Stimulated activated naive CD8-positive, alpha-beta T cell treated with anti-CD3 and anti-CD28 coated beads, Interleukin-15, amount 100 ng/mL, for 72 hours (primary cell): ENCODE measurements around the gene STX1A.
"Not testable (repeated sequence)": the region's sequence is repeated elsewhere in the genome, so short reads cannot be mapped to it uniquely, and the experiment has no call there.

Experiments
- ATAC-seq: fragments of 150-1000 bp; cut with Tn5 transposase; 2 replicates; pipeline ENCODE4 v1.10.0; 2021; ENCODE audit warnings: mild to moderate bottlenecking, moderate library complexity
- DNase-seq, 2 donors: peaks; one replicate each; pipeline ENCODE4 v3.0.0; 2021 to 2022
- H3K27ac Mint-ChIP-seq, 2 donors: one replicate each; pipeline ENCODE4 v1.8.0; 2022; ENCODE audit warnings: mild to moderate bottlenecking in 2 of 2, mixed read lengths in 2 of 2, moderate library complexity in 2 of 2
- H3K27me3 Mint-ChIP-seq: one replicate; pipeline ENCODE4 v1.8.0; 2022; ENCODE audit warnings: mixed read lengths
- H3K4me1 Mint-ChIP-seq: one replicate; pipeline ENCODE4 v1.8.0; 2022; ENCODE audit warnings: mild to moderate bottlenecking, mixed read lengths
- H3K4me3 Mint-ChIP-seq, 2 donors: one replicate each; pipeline ENCODE4 v1.8.0; 2022; ENCODE audit warnings: mild to moderate bottlenecking in 2 of 2, mixed read lengths in 2 of 2, moderate library complexity in 1 of 2
- H3K9me3 Mint-ChIP-seq, 2 donors: one replicate each; pipeline ENCODE4 v1.8.0; 2022; ENCODE audit warnings: mixed read lengths in 2 of 2

STX1A gene

DNA sequence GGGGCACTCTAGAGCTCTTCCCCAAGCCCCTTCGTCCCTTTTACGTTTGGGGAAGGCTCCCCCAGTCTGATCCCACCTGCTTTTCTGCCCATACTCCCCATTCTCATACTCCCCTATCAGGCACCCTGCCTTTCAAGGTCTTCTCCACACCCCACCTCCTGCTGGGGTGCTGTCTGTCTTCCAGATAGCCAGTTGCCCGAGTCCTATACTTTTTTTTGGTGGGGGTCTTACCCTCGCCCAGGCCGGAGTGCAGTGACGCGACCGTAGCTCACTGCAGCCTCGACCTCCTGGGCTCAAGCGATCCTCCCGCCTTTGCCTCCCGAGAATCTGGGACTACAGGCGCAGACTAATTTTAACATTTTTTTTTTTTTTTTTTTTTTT is 19.9 kb upstream of the STX1A start:
- DNase-seq (no peak), ATAC-seq (peak; percentile 14)
- Mint-ChIP-seq H3K27me3 (no peaks in the 10 kb centered on the region), H3K4me1 (peaks cover 29% of the 10 kb centered on the region), H3K27ac (peak overlapping the region; percentile 90 to 97), H3K9me3 (no peaks in the 10 kb centered on the region), H3K4me3 (peak overlapping the region; percentile 94 to 99)

DNA sequence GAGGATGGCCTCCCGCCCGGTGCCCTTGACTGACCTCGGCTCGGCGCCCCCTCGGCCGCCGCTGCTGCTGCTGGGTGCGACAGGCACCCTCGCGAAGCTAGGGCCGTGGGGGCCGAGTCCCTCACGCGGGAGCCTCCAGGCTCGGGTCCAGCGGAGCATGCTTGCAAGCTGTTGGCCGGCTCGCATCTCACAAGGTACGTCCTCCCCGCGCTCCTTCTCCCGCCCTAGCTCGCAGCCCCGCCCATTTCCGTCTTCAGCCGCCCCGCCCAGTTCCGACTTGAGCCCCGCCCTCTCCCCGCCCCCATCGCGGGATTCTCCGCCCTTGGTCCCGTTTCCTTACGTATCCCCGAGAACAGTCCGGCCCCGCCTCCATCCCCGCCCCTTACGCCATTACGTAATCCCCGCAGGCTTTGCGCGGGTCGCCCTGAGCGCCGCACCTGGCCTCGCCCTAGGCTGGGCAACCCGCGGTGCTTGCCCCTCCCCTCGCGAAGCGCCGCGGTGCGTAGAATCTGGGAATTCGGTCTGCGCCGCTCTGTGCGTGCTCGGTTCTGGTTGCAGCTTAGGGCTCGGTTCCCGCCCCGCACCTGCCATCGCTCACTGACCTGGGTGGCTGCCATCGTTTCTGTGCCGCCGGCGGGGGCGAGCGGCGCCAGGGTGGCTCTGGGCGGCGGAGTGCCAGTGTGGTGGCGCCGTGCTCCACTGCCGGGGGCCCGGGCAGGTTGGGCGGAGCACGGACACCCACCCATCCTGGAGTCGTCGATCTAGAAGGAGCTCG is 19.3 kb upstream of the STX1A start, which contains the start of gene ABHD11:
ABHD11 (minus strand) TSS at position 191 of the 775 bp plus-strand sequence; CDS start at position 159, 32 bp downstream.
- ATAC-seq (peak; percentile 90), DNase-seq (peak; percentile 97 to 98)
- Mint-ChIP-seq H3K9me3 (no peaks in the 10 kb centered on the region), H3K27me3 (no peaks in the 10 kb centered on the region), H3K27ac (peak within 1 kb of the TSS; percentile 97 to 98), H3K4me1 (peaks cover 30% of the 10 kb centered on the region), H3K4me3 (peak within 1 kb of the TSS; percentile 94 to 99)

DNA sequence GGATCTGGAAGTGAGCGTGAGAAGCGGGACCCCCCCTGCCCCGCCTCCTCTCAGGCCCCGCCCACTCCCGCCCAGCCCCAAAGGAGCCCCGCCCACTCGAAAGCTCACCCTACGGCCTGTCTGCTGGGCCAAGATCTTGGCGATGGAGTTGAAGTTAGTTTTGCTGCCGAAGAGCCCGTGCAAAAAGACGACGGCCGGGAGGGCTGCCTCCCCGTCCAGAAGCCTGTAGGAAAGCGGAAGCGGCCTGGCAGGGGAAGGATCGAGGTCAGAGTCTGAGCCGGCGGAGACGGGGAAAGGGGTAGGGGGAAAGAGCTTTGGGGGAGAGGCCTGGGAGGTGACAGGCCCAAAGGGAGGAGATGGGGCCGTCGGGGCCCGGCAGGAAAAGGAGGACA is 18.7 kb upstream of the STX1A start:
- DNase-seq (peak in 1 of 2 donors; percentile 57), ATAC-seq (peak; percentile 18)
- Mint-ChIP-seq H3K4me1 (peaks cover 30% of the 10 kb centered on the region), H3K27ac (peak overlapping the region; percentile 93 to 98), H3K4me3 (peak overlapping the region; percentile 94 to 99), H3K27me3 (no peaks in the 10 kb centered on the region), H3K9me3 (no peaks in the 10 kb centered on the region)

DNA sequence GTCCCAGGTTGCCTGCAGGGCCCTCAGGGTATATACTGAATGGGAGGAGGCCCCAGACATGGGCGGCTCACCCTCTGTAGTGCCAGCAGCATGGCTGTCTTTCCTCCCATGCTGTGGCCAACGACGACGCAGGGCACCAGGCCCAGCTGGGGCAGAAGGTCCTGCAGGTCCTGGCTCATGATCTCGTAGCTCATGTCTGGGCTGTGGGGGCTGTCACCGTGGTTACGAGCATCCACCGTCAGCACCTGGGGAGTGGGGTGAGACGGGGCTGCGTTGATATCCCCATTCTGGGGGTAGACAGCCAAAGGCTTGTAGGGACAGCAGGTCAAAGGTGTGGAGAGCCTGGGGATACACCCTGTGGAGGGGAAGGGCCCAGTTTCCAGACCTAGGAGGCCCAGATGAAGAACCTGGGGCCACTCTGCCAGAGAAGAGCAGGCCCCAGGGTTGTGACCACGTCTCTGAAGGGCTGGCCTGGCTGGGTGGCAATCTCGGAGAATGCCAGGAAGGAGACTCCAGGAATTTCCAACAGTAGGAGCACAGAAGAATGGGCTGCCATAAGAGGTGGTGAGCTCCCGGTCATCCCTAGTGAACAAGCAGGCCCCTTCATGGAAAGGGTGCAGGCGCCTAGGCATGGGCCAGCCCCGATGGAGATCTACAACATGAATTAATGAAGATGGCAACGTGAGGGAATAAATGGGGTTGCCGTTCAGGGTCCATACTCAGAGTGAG is 18.2 kb upstream of the STX1A start:
- no peak for ATAC-seq
- Mint-ChIP-seq H3K27me3 (no peaks in the 10 kb centered on the region), H3K4me1 (peaks cover 30% of the 10 kb centered on the region), H3K4me3 (peak overlapping the region; percentile 94 to 99), H3K9me3 (no peaks in the 10 kb centered on the region), H3K27ac (peak overlapping the region in 1 of 2 donors; percentile 93)
- DNase-seq, result no peak

DNA sequence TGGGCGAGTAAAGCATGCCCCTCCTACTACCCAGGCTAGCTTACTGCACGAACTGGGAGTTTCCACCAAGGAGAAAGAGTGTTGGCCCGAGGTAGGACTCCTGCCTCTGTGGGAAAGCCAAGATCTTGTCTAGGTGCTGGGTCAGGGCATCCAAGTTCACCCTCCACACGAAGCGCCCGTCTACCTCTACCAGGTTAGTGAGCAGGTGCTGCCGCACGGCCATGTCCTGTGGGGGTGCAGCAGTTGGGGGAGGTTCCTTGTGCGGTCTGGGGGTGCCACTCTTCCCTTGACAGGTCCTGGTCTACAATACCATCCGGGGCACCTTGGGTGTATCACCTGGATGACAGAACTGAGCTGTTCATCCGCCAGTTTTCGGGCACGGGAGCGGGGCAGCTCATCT is 17.4 kb upstream of the STX1A start:
- DNase-seq (no peak), ATAC-seq (no peak)
- Mint-ChIP-seq H3K4me3 (peak overlapping the region in 1 of 2 donors; percentile 31), H3K27ac (no peak overlapping the region), H3K4me1 (peaks cover 30% of the 10 kb centered on the region), H3K27me3 (no peaks in the 10 kb centered on the region), H3K9me3 (no peaks in the 10 kb centered on the region)

DNA sequence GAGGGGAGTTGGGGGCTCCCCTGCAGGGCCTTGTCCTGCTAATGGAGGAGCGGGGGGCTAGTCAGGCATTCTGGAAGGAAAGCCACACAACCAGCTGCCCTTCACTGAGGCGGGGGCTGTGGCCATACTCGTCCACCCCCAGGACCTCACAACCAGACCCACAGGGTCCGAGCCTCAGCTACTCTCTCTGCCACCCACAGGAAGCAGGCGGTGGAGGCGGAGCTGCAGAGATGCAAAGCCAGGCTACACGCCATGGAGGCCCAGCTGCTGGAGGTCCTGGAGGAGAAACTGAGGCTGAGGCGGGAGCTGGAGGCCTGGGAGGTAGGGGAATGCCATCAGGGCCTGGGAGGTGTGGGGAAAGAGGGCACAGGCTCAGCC is 16.0 kb upstream of the STX1A start:
- Mint-ChIP-seq H3K27ac (no peak overlapping the region), H3K4me3 (no peak overlapping the region), H3K27me3 (no peaks in the 10 kb centered on the region), H3K9me3 (no peaks in the 10 kb centered on the region), H3K4me1 (peaks cover 30% of the 10 kb centered on the region)
- ATAC-seq (no peak), DNase-seq (no peak)

DNA sequence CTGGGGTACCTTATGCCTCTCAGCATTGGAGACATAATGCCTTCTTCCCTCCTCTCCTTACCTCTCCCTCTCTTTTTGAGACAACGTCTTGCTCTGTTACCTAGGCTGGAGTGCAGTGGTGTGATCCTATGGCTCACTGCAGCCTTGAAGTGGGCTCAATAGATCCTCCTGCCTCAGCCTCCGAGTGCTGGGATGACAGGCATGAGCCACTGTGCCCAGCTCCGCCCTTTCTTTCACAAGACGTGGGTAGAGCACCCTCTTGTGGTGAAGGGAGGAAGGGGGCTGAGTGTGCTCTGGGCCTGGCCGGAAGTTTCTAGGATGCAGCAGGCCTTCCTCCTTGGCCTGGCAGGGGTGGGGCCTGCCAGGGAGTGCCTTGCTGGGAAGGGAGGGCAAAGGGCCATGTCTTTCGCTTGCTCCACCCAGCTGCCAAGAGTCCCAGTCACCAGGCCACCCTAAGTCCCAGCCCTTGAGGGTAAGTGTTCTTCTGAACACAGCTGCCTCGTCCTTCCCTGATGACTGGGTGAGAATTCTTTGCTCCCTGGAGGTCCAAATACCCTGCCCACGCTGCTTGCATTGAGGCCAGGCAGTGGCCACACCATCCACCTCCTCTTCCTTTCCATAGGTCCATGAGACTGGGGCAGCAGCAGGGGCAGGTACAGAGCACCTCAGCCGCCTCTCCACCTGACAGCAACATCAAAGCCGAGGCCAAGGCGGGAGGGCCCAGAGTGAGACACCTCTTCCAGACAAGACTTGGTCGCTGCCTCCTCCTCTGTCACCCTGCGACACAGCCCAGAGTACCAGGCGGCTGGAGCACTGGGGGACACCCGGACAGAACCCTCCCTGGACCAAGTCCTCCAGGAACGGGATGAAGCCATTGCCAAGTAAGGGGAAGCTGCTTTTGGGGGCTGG is 15.4 kb upstream of the STX1A start:
- Mint-ChIP-seq H3K4me1 (peaks cover 30% of the 10 kb centered on the region), H3K27me3 (no peaks in the 10 kb centered on the region), H3K9me3 (no peaks in the 10 kb centered on the region), H3K4me3 (no peak overlapping the region), H3K27ac (no peak overlapping the region)
- DNase-seq (peak; percentile 82 to 84), ATAC-seq (peak; percentile 66)

DNA sequence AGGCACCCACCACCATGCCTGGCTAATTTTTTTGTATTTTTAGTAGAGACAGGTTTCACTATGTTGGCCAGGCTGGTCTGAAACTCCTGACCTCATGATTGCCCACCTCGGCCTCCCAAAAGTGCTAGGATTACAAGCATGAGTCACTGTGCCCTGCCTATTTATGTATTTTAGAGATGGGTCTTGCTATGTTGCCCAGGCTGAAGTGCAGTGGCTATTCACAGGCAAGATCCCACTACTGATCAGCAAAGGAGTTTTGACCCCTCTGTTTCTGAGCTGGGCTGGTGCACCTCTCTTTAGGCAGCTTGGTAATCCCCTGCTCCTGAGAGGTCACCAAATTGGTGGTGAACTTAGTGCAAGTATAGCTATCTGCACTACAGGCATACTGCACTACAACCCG is 12.9 kb upstream of the STX1A start:
- peaks cover 11% of the 10 kb centered on the region for H3K27me3 Mint-ChIP-seq
- ATAC-seq, result no peak
- H3K27ac Mint-ChIP-seq, result no peak overlapping the region
- DNase-seq, result no peak
- no peak overlapping the region for H3K4me3 Mint-ChIP-seq
- H3K9me3 Mint-ChIP-seq, result no peaks in the 10 kb centered on the region
- peaks cover 22% of the 10 kb centered on the region for H3K4me1 Mint-ChIP-seq

DNA sequence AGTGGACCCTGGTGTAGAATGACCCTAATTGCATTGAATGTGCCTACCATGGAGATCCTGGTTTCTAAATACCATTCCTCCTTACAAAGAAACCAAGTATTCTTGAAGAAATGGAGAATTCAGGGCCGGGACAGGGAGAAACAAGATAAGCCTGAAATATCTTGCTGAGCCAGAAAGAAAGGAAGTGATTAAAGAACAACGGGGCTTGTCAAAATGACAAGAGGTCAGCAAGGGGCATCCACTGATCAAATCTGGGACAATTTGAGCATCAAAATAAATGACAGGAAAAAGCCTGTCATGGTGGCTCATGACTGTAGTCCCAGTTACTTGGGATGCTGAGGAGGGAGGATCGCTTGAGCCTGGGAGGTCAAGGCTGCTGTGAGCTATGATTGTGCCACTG is 11.0 kb upstream of the STX1A start:
- DNase-seq (no peak), ATAC-seq (no peak)
- Mint-ChIP-seq H3K9me3 (no peaks in the 10 kb centered on the region), H3K4me3 (no peak overlapping the region), H3K4me1 (peaks cover 10% of the 10 kb centered on the region), H3K27ac (peak overlapping the region in 1 of 2 donors; percentile 5), H3K27me3 (peaks cover 11% of the 10 kb centered on the region)

DNA sequence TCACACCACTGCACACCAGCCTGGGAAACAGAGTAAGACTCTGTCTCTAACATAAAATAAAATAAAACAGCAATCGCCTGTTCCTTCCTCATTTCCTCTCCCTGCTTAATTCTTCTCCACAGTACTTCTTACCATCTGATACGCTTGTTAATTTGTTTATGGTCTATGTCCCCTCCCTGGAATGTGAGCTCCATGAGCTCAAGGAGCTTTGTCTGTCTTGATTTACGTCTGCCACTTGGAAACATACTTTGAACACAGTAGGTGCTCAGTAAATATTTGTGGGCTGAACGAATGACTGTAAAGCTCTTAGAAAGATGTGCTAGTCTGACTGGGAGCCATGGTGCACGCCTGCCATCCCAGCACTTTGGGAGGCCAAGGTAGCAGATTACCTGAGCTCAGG is 9.1 kb upstream of the STX1A start:
- DNase-seq (no peak), ATAC-seq (no peak)
- Mint-ChIP-seq H3K9me3 (no peaks in the 10 kb centered on the region), H3K27me3 (peaks cover 19% of the 10 kb centered on the region), H3K4me1 (no peaks in the 10 kb centered on the region), H3K4me3 (no peak overlapping the region), H3K27ac (no peak overlapping the region)

DNA sequence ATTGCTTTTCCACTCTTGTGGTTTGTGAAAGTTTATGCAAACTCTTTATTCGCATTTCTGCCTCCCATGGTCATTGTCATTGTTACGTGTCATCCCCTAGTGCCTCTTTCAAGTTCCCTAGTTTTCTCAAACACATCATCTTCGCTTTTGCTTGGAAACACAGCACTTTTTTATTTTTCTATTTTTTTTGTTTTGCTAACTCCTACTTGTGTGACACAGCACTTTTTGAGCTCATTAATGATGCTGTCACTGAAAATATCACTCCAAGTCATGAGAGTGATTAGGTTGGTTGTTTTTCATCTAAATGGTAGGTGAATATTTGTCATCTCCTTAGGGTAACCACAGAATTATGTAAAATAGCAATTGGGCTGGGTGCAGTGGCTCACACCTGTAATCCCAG is 8.5 kb upstream of the STX1A start:
- H3K4me3 Mint-ChIP-seq, result no peak overlapping the region
- H3K4me1 Mint-ChIP-seq, result no peaks in the 10 kb centered on the region
- ATAC-seq, result no peak
- no peak overlapping the region for H3K27ac Mint-ChIP-seq
- DNase-seq, result no peak
- peaks cover 19% of the 10 kb centered on the region for H3K27me3 Mint-ChIP-seq
- H3K9me3 Mint-ChIP-seq, result no peaks in the 10 kb centered on the region

DNA sequence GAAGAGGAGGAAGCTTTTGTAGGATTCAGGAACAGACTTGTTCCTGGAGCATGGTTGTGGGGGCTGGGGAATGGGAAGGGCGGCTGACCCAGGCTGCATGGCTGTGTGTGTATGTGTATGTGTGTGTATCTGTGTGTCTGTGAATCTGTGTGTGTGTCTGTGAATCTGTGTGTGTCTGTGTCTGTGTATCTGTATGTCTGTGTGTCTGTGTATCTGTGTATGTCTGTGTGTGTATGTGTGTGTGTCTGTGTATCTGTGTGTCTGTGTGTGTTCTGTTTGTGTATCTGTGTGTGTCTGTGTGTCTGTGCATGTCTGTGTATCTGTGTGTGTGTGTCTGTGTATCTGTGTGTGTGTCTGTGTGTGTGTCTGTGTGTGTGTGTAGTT is 6.6 kb upstream of the STX1A start:
- H3K27ac Mint-ChIP-seq, result no peak overlapping the region
- ATAC-seq, result peak; percentile 54
- no peaks in the 10 kb centered on the region for H3K9me3 Mint-ChIP-seq
- H3K4me1 Mint-ChIP-seq, result no peaks in the 10 kb centered on the region
- no peak for DNase-seq
- peaks cover 24% of the 10 kb centered on the region for H3K27me3 Mint-ChIP-seq
- H3K4me3 Mint-ChIP-seq, result no peak overlapping the region

DNA sequence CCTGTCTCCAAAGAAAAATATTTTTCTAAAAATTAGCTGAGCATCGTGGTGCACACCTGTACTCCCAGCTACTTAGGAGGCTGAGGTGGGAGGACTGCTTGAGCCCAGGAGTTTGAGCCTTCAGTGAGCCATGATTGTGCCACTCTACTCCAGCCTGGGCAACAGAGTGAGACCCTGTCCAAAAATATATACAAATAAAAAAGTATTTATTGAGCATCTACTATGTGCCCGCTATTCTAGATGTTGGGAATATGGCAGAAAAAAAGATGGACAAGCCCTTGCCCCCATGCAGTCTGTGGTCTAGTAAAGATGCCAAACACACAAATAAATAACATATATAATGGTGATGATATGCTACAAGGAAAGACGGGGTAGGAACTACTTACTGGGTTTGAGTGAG is 4.3 kb upstream of the STX1A start:
- DNase-seq, result no peak
- Mint-ChIP-seq H3K27me3 (peaks cover 36% of the 10 kb centered on the region), H3K4me1 (peaks cover 7% of the 10 kb centered on the region), H3K9me3 (no peaks in the 10 kb centered on the region), H3K27ac (no peak overlapping the region), H3K4me3 (no peak overlapping the region)
- no peak for ATAC-seq

DNA sequence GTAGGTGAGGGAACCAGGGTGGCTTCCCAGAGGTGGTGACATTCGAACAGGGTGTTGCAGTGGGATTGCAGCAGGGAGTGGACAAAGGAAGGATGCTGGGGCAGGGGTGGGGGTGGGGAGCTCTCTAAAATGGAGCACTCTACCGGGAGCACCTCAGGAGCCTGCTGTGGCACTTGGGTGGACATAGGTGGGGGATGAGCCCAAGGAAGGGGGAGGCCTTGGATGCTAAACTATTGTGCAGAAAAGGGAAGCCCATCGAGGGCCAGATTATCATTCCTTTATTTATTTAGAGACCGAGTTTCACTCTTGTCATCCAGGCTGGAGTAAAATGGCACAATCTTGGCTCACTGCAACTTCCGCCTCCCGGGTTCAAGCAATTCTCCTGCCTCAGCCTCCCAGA is 3.3 kb upstream of the STX1A start:
- no peak overlapping the region for H3K27ac Mint-ChIP-seq
- peaks cover 18% of the 10 kb centered on the region for H3K4me1 Mint-ChIP-seq
- H3K9me3 Mint-ChIP-seq, result no peaks in the 10 kb centered on the region
- DNase-seq (no peak), ATAC-seq (no peak)
- no peak overlapping the region for H3K4me3 Mint-ChIP-seq
- H3K27me3 Mint-ChIP-seq, result peaks cover 26% of the 10 kb centered on the region

DNA sequence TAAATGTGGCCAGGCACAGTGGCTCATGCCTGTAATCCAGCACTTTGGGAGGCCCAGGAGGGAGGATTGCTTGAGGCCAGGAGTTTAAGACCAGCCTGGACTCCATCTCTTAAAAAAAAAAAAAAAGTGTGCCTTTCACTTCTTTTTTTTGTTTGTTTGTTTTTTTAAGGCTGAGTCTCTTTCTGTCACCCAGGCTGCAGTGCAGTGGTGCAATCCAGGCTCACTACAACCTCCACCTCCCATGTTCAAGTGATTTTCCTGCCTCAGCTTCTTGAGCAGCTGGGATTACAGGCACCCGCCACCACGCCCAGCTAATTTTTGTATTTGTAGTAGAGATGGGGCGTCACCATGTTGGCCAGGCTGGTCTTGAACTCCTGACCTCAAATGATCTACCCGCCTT is 2.7 kb upstream of the STX1A start:
- H3K27me3 Mint-ChIP-seq, result peaks cover 26% of the 10 kb centered on the region
- H3K27ac Mint-ChIP-seq, ATAC-seq, DNase-seq, H3K9me3 Mint-ChIP-seq, H3K4me3 Mint-ChIP-seq: not testable (repeated sequence)
- H3K4me1 Mint-ChIP-seq, result peaks cover 24% of the 10 kb centered on the region
